Measurements from ENCODE around the gene CLCN3. TPM values are rescaled to one million over a fixed set of nuclear protein-coding genes. Genes with fewer than 3 reads are reported as not detected.
"Not testable (repeated sequence)": the region's sequence is repeated elsewhere in the genome, so short reads cannot be mapped to it uniquely, and the experiment has no call there.

Gene CLCN3
- 64.6 TPM for polyA plus RNA-seq (ENCODE audit: insufficient read length)
- long read RNA-seq, donor 1, full-length matches to known transcripts: 7 of 12 reads
- long read RNA-seq, donor 1, partial matches to known transcripts: 5 of 12 reads
- long read RNA-seq, donor 1, other reads (novel, unspliced or antisense): 0 of 12 reads
- long read RNA-seq, donor 2, full-length matches to known transcripts: 6 of 19 reads
- long read RNA-seq, donor 2, partial matches to known transcripts: 13 of 19 reads
- long read RNA-seq, donor 2, other reads (novel, unspliced or antisense): 0 of 19 reads
- long read RNA-seq, donor 3, full-length matches to known transcripts: 3 of 19 reads
- long read RNA-seq, donor 3, partial matches to known transcripts: 16 of 19 reads
- long read RNA-seq, donor 3, other reads (novel, unspliced or antisense): 0 of 19 reads
- long read RNA-seq, donor 4: 0 reads
- long read RNA-seq, donor 5, full-length matches to known transcripts: 10 of 17 reads
- long read RNA-seq, donor 5, partial matches to known transcripts: 7 of 17 reads
- long read RNA-seq, donor 5, other reads (novel, unspliced or antisense): 0 of 17 reads
- long read RNA-seq, donor 6, full-length matches to known transcripts: 3 of 17 reads
- long read RNA-seq, donor 6, partial matches to known transcripts: 14 of 17 reads
- long read RNA-seq, donor 6, other reads (novel, unspliced or antisense): 0 of 17 reads
- long read RNA-seq, donor 7, full-length matches to known transcripts: 9 of 24 reads
- long read RNA-seq, donor 7, partial matches to known transcripts: 15 of 24 reads
- long read RNA-seq, donor 7, other reads (novel, unspliced or antisense): 0 of 24 reads
- long read RNA-seq, donor 8, full-length matches to known transcripts: 4 of 4 reads
- long read RNA-seq, donor 8, partial matches to known transcripts: 0 of 4 reads
- long read RNA-seq, donor 8, other reads (novel, unspliced or antisense): 0 of 4 reads

GRCh38 chr4:169619958-169620879 lies at the start of gene CLCN3:
Gene CLCN3 (plus strand): TSS chr4:169620578. CDS start chr4:169635929, 15,351 bp downstream.
- peak; percentile 98 for DNase-seq

- DNase-seq: not testable (repeated sequence)
Measured at GRCh38 chr4:169571012-169571411, 49.4 kb upstream of the CLCN3 start.

GRCh38 chr4:169571435-169571834 lies 48.9 kb upstream of the CLCN3 start:
- no peak for DNase-seq

GRCh38 chr4:169573889-169574288 lies 46.5 kb upstream of the CLCN3 start:
- no peak for DNase-seq

- DNase-seq: no peak
Measured at GRCh38 chr4:169582203-169582602, 38.2 kb upstream of the CLCN3 start.

- DNase-seq: no peak
Measured at GRCh38 chr4:169582706-169583105, 37.7 kb upstream of the CLCN3 start.

- peak; percentile 28 for DNase-seq
Measured at GRCh38 chr4:169583563-169583962, 36.8 kb upstream of the CLCN3 start.

- DNase-seq: no peak
Measured at GRCh38 chr4:169593050-169593560, 27.3 kb upstream of the CLCN3 start.

- no peak for DNase-seq
Measured at GRCh38 chr4:169594560-169595195, 25.7 kb upstream of the CLCN3 start.

GRCh38 chr4:169601016-169601771 lies 19.2 kb upstream of the CLCN3 start:
- DNase-seq: no peak

GRCh38 chr4:169603312-169603711 lies 17.1 kb upstream of the CLCN3 start:
- no peak for DNase-seq

GRCh38 chr4:169604131-169604900 lies 16.1 kb upstream of the CLCN3 start:
- DNase-seq: no peak

GRCh38 chr4:169604903-169605331 lies 15.5 kb upstream of the CLCN3 start:
- DNase-seq: no peak

GRCh38 chr4:169611157-169611556 lies 9.2 kb upstream of the CLCN3 start:
- DNase-seq: no peak

- DNase-seq: peak; percentile 84
Measured at GRCh38 chr4:169611991-169612870, 8.1 kb upstream of the CLCN3 start, which contains the start of gene NEK1. Gene NEK1 (minus strand): TSS chr4:169612583. CDS start chr4:169602630, 9,953 bp downstream.

GRCh38 chr4:169612871-169613859 lies 7.2 kb upstream of the CLCN3 start:
- peak; percentile 85 for DNase-seq

Measured in left kidney (tissue), 8 donors.